HEK293T (cell line): ENCODE results near the gene ZNF544.

Source experiments
- CTCF ChIA-PET: fragments of 350-600 bp; formaldehyde crosslinking; extraction: SDS; loops from one replicate; lab custom pipeline; 2021; ENCODE audit warnings: antibody characterized with exemption, inconsistent platforms; lab: Yijun Ruan, JAX
- POLR2A ChIA-PET: fragments of 350-600 bp; formaldehyde crosslinking; extraction: SDS; loops from one replicate; lab custom pipeline; 2020; ENCODE audit warnings: antibody characterized with exemption, inconsistent platforms; lab: Yijun Ruan, JAX
- DNase-seq: peaks from one replicate; pipeline ENCODE4 v3.0.0; 2012; ENCODE audit warnings: mixed read lengths; ENCODE audit errors: extremely low spot score
- ARNT ChIP-seq: fragments of 450-650 bp; IDR thresholded peaks from 2 replicates; pipeline ENCODE4 v1.6.1; 2017; ENCODE audit warnings: mild to moderate bottlenecking
- BHLHE40 ChIP-seq: fragments of 450-650 bp; IDR thresholded peaks from 2 replicates; pipeline ENCODE4 v1.6.1; 2016; ENCODE audit warnings: mild to moderate bottlenecking, moderate library complexity, borderline replicate concordance
- CTBP1 ChIP-seq: fragments of 450-650 bp; IDR thresholded peaks from 2 replicates; pipeline ENCODE4 v1.6.1; 2016; ENCODE audit warnings: borderline replicate concordance
- ELF4 ChIP-seq: fragments of 450-650 bp; IDR thresholded peaks from 2 replicates; pipeline ENCODE4 v1.6.1; 2017; ENCODE audit warnings: antibody characterized with exemption
- FOXA1 ChIP-seq: fragments of 450-650 bp; IDR thresholded peaks from 2 replicates; pipeline ENCODE4 v1.6.1; 2016; ENCODE audit warnings: mild to moderate bottlenecking
- FOXK2 ChIP-seq: fragments of 450-650 bp; IDR thresholded peaks from 2 replicates; pipeline ENCODE4 v1.6.1; 2016; ENCODE audit warnings: mild to moderate bottlenecking
- FOXM1 ChIP-seq: fragments of 450-650 bp; IDR thresholded peaks from 2 replicates; pipeline ENCODE4 v1.6.1; 2017; ENCODE audit warnings: mild to moderate bottlenecking, borderline replicate concordance
- HDGF ChIP-seq: fragments of 450-650 bp; IDR thresholded peaks from 2 replicates; pipeline ENCODE4 v1.6.1; 2017; ENCODE audit warnings: antibody characterized with exemption, borderline replicate concordance
- L3MBTL2 ChIP-seq: fragments of 450-650 bp; conservative IDR thresholded peaks from 2 replicates; pipeline ENCODE4 v1.6.1; 2016; ENCODE audit warnings: mild to moderate bottlenecking
- LEF1 ChIP-seq: fragments of 450-650 bp; IDR thresholded peaks from 2 replicates; pipeline ENCODE4 v1.6.1; 2017; ENCODE audit warnings: mild to moderate bottlenecking, borderline replicate concordance
- NFRKB ChIP-seq: fragments of 450-650 bp; IDR thresholded peaks from 2 replicates; pipeline ENCODE4 v1.6.1; 2016; ENCODE audit warnings: mild to moderate bottlenecking, moderate library complexity
- PKNOX1 ChIP-seq: fragments of 450-650 bp; IDR thresholded peaks from 2 replicates; pipeline ENCODE4 v1.6.1; 2016
- SP1 ChIP-seq: fragments of 450-650 bp; IDR thresholded peaks from 2 replicates; pipeline ENCODE4 v1.6.1; 2017
- SUZ12 ChIP-seq: fragments of 450-650 bp; IDR thresholded peaks from 2 replicates; pipeline ENCODE4 v1.6.1; 2016; ENCODE audit warnings: mild to moderate bottlenecking
- TARDBP ChIP-seq: fragments of 450-650 bp; IDR thresholded peaks from 2 replicates; pipeline ENCODE4 v1.6.1; 2016
- ZNF384 ChIP-seq: fragments of 450-650 bp; IDR thresholded peaks from 2 replicates; pipeline ENCODE4 v1.6.1; 2016

ZNF544 gene

GRCh38 chr19:58277748-58278540 lies 49.2 kb downstream of the ZNF544 start:
- CTCF ChIA-PET, result no interaction called here
- no peak for DNase-seq
- POLR2A ChIA-PET, result interaction anchor here (0.6 to 2.0 kb wide), 6 partner anchors 10 to 86 kb away, joined by 3 to 4 read pairs (median 3); partner anchors contain the start of gene ZNF497
- TF ChIP-seq L3MBTL2 (no peak), LEF1 (no peak), ELF4 (no peak)

DNA sequence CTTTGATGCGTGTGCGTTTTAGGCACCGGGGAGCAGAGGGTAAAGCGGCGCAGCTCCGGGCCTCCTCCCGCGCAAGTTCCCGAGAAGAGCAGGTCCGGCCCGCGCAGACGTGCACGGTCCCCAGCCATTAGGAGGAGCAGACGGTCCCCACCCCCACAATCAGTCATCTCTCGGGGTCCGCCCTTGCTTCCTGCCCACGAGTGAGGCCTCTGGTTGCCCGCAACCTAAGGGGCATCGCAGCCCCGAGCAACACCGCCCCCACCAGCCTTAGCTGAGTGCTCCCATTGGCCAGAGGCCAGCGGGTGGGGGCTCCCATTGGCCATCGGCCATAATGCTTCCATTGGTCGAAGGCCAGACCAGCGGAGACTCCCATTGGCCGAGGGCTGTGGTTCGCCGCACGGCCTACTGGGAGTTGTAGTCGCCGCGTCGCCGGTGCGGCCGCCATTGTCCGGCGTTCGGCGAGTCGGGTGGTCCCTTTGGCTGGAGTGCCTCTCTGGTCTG lies 49.9 kb downstream of the ZNF544 start, which contains the start of gene ZNF8:
TSS of gene ZNF8 (plus strand) at position 415 of the 501 bp plus-strand sequence. CDS start 127 bp downstream, outside the sequence.
- CTCF ChIA-PET, result no interaction called here
- peak; percentile 68 for TF ChIP-seq PKNOX1
- peak; percentile 82 for TF ChIP-seq L3MBTL2
- TF ChIP-seq ARNT, result no peak
- POLR2A ChIA-PET, result interaction anchor here (0.6 to 2.0 kb wide), 6 partner anchors 10 to 85 kb away, joined by 3 to 4 read pairs (median 3); partner anchors contain the start of gene ZNF497
- DNase-seq, result peak; percentile 99

GRCh38 chr19:58279042-58279924 lies 50.6 kb downstream of the ZNF544 start:
- ChIA-PET POLR2A (interaction anchor here (1.0 to 2.0 kb wide), 4 partner anchors 19 to 129 kb away, joined by 3 to 4 read pairs (median 3); partner anchors contain the start of genes ZNF497 and ZNF584), CTCF (no interaction called here)
- DNase-seq, result peak; percentile 66
- peak; percentile 91 for TF ChIP-seq L3MBTL2
- no peak for TF ChIP-seq ARNT
- TF ChIP-seq ELF4, result no peak

DNA sequence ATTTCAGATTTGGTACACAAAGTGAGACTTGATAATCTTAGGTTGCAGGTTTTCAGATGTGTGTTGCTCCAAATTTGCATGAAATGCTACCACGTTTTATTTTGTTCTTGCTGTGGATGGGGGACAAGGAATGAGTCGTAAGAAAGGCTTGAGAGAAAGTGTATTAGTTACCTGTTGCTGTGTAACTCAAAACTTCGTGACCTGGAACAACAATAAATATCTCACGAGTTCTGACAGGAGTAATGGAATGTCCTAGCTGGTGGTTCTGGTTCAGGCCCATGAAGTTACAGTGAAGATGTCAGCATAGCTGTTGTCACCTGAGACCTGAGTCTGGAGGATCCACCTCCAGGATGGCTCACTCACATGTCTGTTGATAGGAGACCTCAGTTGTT lies 51.2 kb downstream of the ZNF544 start:
- ChIA-PET CTCF (no interaction called here), POLR2A (interaction anchor here (1.0 to 2.0 kb wide), 3 partner anchors 20 to 129 kb away, joined by 3 to 4 read pairs (median 3); partner anchors contain the start of genes ZNF497 and ZNF584)
- no peak for TF ChIP-seq ARNT
- DNase-seq, result no peak

DNA sequence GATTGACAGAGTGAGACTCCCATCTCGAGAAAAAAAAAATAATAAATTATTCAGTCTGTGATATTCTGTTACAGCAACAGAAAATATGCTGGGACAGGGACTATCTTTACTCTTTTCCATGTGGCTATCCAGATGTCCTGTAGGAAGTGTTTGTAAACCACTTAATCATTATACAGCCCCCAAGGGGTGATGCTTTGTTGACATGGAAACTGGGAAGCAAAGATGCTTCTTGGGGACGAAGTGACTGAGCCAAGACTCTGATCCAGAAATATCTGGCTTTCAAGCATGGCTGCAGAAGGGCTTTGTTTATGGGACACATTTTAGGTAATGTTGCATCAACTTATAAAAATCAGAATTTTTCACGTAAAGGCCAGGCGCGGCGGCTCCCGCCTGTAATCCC lies 55.5 kb downstream of the ZNF544 start:
- ChIA-PET POLR2A (no interaction called here), CTCF (no interaction called here)
- TF ChIP-seq BHLHE40, result no peak
- TF ChIP-seq ARNT, result no peak
- no peak for TF ChIP-seq NFRKB
- no peak for TF ChIP-seq SUZ12
- no peak for TF ChIP-seq PKNOX1
- TF ChIP-seq L3MBTL2, result no peak
- no peak for TF ChIP-seq ELF4
- no peak for TF ChIP-seq FOXA1
- no peak for TF ChIP-seq TARDBP
- no peak for TF ChIP-seq CTBP1
- no peak for TF ChIP-seq LEF1
- TF ChIP-seq FOXM1, result no peak
- TF ChIP-seq SP1, result no peak
- no peak for TF ChIP-seq HDGF
- no peak for TF ChIP-seq ZNF384
- no peak for TF ChIP-seq FOXK2
- DNase-seq, result no peak

GRCh38 chr19:58291943-58292342 lies 63.2 kb downstream of the ZNF544 start:
- ChIA-PET POLR2A (no interaction called here), CTCF (no interaction called here)
- no peak for DNase-seq
- TF ChIP-seq ELF4 (no peak), HDGF (no peak), FOXA1 (no peak)

GRCh38 chr19:58294743-58295374 lies 66.1 kb downstream of the ZNF544 start:
- no peak for DNase-seq
- TF ChIP-seq HDGF (no peak), ZNF384 (no peak), SUZ12 (no peak), NFRKB (no peak), SP1 (no peak)
- ChIA-PET POLR2A (no interaction called here), CTCF (no interaction called here)
